CD4-positive, alpha-beta T cell treated with Interleukin-12 subunit alpha and Interleukin-12 subunit beta, for 1 hour (primary cell): ENCODE data around the gene RASGRF2.

Experiments
- DNase-seq: peaks from one replicate; pipeline ENCODE4 v3.0.0-alpha.2; 2020

The RASGRF2 gene

DNA sequence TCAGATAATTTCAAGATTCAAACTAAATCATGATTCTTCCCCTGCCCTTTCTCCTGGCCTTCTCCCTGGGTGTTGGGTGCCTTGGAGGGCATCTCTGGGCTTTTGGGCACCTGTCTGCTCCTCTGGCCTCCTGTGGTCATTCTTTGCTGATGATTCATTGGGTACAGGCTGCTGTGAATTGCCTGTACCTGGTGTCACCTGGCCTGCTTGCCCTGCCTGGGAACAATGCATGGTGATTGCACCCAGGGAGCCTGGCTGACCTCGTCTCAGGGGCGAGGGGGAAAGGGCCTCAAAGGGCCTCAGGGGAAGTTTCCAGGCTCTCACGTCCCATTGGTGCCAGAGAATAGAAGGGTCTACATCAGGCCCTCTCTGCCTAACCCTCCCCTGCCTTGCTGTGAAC lies 252.9 kb downstream of the RASGRF2 start:
- no peak for DNase-seq

- no peak for DNase-seq
Observed at GRCh38 chr5:81214848-81215247, 254.7 kb downstream of the RASGRF2 start.

DNA sequence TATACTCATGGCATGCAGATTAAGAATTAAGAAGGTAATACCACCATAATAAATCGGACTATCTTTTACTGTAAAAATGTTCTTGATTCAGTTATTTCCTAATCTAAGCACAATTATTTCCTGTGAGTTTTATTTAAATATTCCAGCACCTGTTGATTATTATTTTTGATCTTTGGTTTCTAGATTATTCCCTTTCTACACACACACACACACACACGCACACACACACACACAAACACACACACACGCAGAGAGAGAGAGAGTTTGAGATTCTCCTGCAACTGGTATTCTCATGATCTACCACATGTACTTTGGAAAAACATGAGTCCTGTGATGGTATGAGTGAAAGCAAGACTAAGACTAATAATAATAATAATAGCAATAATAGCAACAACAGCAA lies 256.0 kb downstream of the RASGRF2 start:
- no peak for DNase-seq

GRCh38 chr5:81219389-81219788 lies 259.2 kb downstream of the RASGRF2 start:
- no peak for DNase-seq

- DNase-seq: no peak
Observed at GRCh38 chr5:81222285-81222684, 262.1 kb downstream of the RASGRF2 start.

DNA sequence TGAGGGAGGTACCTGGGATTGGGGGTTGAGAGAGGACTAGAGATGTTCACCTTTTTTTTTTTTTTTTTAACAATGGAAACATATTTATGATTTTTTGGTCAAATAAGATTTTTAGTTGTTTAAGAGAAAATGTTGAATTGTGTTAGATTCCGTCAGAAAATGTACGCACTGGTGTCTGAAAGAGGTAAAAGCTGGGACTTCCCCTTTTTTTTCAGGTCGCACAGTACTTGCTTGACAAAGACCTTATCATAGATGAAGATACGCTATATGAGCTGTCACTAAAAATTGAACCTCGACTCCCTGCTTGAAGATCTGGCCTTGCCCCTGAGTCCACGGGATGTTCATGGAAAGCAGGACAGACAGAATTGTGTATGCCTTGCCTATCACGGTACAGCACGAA lies 265.3 kb downstream of the RASGRF2 start:
- no peak for DNase-seq

GRCh38 chr5:81226286-81226685 lies 266.1 kb downstream of the RASGRF2 start:
- no peak for DNase-seq

- no peak for DNase-seq
Observed at GRCh38 chr5:81226949-81227348, 266.8 kb downstream of the RASGRF2 start.

GRCh38 chr5:81228084-81228483 lies 267.9 kb downstream of the RASGRF2 start:
- DNase-seq: no peak

DNA sequence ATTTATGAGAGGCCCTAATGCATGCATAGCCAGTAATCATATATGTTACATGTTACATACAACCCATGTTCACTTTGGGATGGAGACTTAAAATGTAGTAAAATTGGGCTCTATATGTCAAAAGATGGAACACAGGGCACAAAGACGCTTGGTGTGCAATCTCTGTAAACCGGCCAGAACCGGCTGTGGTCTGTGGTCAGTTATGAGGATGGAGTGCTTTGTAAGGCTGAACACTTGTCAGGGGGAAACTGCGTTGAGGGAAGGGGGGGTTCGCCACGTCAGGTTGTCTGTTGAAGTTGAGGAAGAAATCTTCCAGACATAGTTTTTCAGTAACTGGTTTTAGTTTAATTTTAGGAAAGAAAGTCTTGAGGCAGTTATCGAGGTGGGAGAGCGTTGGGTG lies 270.3 kb downstream of the RASGRF2 start:
- no peak for DNase-seq

DNA sequence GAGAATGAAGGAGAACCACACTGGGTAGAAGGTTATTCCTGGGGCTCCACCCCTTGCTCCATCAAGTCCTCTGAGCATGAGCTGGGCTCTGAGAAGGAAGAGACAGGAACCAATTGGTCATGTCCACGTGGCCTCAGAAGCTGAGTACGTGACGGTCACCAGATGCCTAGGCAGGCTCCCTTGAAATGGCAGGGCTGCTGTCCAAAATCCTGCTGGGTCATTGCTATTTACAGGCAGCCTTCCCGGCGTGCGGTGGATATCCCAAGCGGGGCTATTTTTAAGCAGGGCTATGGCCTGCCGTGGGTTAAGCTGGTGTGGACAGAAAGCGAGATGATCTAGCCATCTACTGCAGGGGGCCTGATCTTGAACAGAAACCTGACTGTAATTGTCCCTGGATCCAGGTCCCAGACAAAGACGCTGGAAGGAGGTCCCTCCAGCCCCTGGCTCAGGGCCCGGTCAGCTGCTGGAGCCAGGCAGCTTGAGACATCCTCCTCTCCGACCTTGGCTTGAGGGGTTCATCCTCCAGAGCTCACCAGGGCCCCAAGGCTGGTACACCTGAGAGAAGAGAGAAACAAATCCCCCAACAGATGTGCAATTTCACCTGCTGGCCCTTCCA lies 272.4 kb downstream of the RASGRF2 start:
- DNase-seq: no peak

DNA sequence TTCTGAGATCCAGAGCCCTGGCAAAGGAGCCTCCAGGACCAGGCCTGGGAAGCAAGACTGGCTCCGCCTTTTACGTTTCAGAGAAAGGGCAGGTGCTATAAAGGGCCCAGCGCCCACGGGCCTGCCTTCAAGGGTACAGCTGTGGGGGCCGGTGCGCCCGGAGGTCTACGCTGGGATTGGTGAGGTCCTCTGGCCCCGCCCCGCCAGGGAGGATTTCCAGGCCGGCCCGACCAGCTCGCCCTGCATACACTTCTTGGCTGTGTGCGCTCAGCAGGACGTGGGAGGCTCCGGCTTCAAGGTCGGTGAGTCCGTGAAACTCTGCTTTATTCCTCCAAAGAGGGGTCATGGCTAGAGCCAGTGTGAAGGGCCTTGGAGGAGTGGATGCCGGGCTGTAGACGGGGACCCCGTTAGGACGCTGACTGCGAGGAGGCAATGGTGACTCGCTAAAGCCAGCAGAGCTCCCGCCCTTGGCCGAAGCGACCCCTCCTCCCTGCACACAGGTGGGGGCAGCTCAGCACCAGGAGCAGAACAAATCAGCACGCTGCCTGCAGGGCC lies 273.0 kb downstream of the RASGRF2 start, which contains the start of gene CKMT2:
CKMT2 (plus strand) TSS at position 243 of the 555 bp plus-strand sequence. CDS start 17,811 bp downstream, outside the sequence.
- DNase-seq: no peak

DNA sequence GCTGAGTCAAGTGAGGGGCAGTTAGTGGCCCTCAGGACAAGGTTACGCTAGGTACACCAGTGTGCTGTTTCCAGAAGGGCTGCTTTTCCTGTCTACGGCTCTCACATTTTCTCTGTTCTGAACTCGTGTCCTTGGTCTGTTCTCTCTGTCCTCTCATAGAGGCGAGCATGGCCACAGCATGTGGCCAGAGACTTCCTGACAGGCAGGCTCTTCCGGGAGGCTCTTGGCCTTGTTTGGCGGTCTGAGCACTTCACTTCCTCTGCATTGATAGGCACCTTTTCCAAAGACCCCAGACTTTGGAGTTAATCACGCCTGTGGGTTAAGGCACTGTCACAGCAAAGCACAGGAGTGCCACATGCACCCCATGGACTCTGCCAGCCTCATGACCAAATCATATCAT lies 274.1 kb downstream of the RASGRF2 start:
- no peak for DNase-seq

- DNase-seq: no peak
Observed at GRCh38 chr5:81234801-81235200, 274.6 kb downstream of the RASGRF2 start.

DNA sequence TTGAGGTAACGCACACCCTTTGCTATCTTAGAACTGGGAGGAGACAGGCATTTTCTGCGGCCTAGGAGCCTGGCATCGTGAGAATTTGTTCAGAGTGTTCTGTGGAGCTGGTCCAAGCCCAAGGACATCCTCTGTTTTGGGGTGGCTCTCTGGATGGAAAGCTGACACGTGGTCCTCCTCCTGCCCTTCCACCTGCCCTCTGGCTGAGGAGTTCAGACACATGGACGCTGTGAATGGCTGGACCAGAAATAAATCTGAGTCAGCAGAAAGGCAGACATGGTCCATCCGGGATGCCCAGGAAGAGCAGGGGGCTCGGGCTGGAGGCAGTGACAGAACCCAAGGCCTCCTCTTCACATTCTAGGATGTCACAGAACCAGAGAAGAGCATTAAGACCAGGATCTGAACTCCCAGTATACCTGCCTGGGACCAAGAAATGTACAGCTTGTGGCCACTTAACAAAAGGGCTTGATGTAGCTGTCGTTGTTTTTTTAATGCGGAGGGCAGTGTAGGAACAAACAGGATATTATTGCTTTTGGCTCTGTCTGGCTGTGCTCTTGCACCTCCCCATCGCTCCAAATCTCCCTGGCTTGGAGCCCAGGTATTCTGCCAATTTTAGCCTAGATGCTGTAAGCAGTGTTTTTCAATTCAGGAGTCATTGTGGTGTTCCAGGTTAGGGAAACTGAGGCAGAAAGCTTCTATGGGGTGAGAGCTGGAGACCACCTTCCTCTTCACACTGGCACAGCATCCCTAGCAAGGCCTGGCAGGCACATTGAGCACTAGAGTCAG lies 275.3 kb downstream of the RASGRF2 start:
- no peak for DNase-seq

DNA sequence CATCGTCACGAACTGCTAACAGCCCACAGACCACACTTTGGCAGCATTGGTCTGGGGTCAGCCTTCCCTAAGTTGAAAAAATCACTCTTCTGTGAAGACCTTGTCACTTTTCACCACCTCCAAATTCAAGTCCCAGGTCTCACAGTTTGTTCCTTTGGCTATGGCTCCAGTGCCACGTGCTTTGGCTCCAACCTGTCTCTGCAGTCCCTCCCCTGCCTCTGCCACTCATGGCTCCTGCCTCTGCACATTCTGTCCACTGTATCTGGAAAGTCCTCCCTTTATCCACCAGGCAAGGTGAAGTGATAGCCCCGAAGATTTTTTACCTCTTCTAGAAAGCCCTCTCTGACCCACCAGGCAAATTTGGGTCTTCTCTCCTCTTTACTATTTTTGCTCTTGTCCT lies 278.3 kb downstream of the RASGRF2 start:
- DNase-seq: no peak

GRCh38 chr5:81239613-81240012 lies 279.4 kb downstream of the RASGRF2 start:
- DNase-seq: no peak

- no peak for DNase-seq
Observed at GRCh38 chr5:81241001-81241400, 280.8 kb downstream of the RASGRF2 start.

DNA sequence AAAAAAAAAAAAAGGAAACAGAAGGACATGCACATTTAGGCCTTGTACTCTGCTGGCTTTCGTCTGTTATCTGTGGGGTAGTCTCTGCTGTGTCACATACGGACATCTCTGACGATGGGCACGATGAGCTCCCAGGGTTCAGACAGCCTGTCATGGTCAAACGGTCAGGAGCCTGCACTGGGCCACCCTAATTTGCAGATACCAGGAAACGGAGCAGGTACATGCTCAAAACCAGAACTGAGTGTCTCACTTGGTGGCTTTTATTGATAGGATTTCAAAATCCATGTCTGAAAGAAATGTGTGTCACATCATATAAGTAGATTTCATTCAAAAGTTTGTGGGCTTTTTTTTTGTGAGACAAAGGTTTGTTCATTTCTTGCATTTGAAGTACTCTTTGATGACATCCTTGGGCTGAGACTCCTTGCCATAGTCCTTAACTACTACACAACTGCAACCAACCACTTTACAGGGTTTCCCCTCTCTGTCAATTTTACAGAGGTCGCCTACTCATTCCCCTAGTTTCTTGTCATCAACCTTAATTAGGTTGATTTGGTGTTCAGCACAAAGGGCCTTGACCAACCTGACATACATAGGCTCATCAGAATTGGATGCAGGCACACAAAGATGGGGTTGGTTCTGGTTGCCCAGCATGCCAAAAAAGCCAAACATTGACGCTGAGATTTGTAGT lies 281.9 kb downstream of the RASGRF2 start:
- no peak for DNase-seq

- DNase-seq: no peak
Observed at GRCh38 chr5:81242906-81243436, 282.8 kb downstream of the RASGRF2 start.

DNA sequence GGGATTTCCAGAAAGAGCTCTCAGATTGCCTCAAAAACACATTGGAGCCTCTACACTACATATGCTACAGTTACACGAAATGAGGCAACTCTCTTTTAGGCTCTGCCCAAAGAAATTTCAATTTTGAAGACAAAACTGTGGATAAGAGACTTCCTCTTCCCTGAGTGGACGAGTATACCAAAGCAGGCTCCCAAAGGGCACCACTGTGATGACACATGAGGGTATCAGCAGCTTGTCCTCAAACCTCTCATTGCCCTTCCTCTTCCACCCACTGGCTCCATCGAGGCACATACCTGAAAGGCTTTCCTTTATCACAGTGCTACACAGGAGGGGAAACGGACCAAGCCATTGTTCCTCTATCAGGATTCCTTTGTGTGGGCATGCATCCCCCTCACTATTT lies 284.3 kb downstream of the RASGRF2 start:
- DNase-seq: no peak

DNA sequence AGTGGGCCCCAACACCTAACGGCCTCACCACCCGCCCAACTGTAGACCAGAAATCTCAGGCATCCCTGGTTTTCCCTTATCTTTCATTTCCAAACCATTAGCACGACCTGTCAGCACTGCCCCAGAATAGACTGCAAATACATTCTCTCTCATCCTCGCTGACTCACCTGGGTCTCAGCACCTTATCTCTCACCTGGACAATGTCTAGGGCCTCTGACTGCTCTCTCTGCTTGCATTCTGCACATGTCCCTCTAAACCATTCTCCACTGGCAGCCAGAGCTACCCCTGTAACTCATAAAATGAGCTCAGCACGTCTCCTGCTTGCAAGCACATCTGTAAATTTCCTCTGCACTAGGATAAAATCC lies 285.7 kb downstream of the RASGRF2 start:
- DNase-seq: no peak

- no peak for DNase-seq
Observed at GRCh38 chr5:81246697-81247096, 286.5 kb downstream of the RASGRF2 start.
